HepG2 (cell line): ENCODE results near the gene EXOC6B. TPM values are rescaled to one million over a fixed set of nuclear protein-coding genes. Genes with fewer than 3 reads are reported as not detected.
"Not testable (repeated sequence)": the region's sequence is repeated elsewhere in the genome, so short reads cannot be mapped to it uniquely, and the experiment has no call there.

ENCODE experiments used
- ATAC-seq: fragments of 200-7000 bp; cut with Tn5 transposase; 3 replicates; pipeline ENCODE4 v1.9.1; 2020; ENCODE audit warnings: mild to moderate bottlenecking, moderate library complexity
- BruUV-seq: library from RNA; stranded (reverse); fragments of 400-500 nt; replicated peaks from 2 replicates; lab custom pipeline; 2021; lab: Mats Ljungman, UMichigan
- CTCF ChIA-PET: fragments of 300-600 bp; formaldehyde crosslinking; extraction: SDS; loops from one replicate; lab custom pipeline; 2021; ENCODE audit warnings: low total read pairs, inconsistent platforms, low intra/inter-chr PET ratio; lab: Yijun Ruan, JAX
- POLR2A ChIA-PET: fragments of 350-600 bp; sonication (Branson Sonifier 250); formaldehyde crosslinking; loops from one replicate; lab custom pipeline; 2020; ENCODE audit warnings: antibody characterized with exemption, inconsistent platforms; lab: Yijun Ruan, JAX
- DNase-seq: peaks from one replicate; pipeline ENCODE4 v3.0.0-alpha.2; 2015; ENCODE audit warnings: low spot score
- FAIRE-seq: peaks from 3 replicates; lab custom pipeline; 2011; peaks lifted over from hg19 to GRCh38; lab: Jason Lieb, UNC
- H2AFZ ChIP-seq: one replicate; pipeline ENCODE4 v1.6.1; 2011; ENCODE audit warnings: low read length, inconsistent platforms
- H3K27ac ChIP-seq: fragments of 300-600 bp; 3 replicates; pipeline ENCODE4 v1.8.0; 2011; ENCODE audit warnings: mixed run types, mild to moderate bottlenecking, mixed read lengths, low read length, inconsistent platforms; ENCODE audit not compliant: insufficient read depth; ENCODE audit errors: extremely low read length
- H3K27me3 ChIP-seq, 2 experiments: fragments of 200-600 bp in 1 of 2; 2 replicates in 1 of 2; 3 replicates in 1 of 2; pipeline versions ENCODE4 v1.6.0 to v1.8.0; 2011; ENCODE audit warnings: low read length in 2 of 2, mild to moderate bottlenecking in 2 of 2, moderate library complexity in 2 of 2, inconsistent platforms in 1 of 2; ENCODE audit not compliant: insufficient read depth in 2 of 2, control insufficient read depth in 1 of 2
- H3K36me3 ChIP-seq, 2 experiments: fragments of 200-600 bp in 1 of 2; replicated peaks in 1 of 2; 2 replicates in 1 of 2; 3 replicates in 1 of 2; pipeline versions ENCODE4 v1.5.1 to v1.8.0; 2011; ENCODE audit warnings: low read length in 2 of 2, inconsistent platforms in 1 of 2; ENCODE audit not compliant: insufficient read depth in 2 of 2, control insufficient read depth in 1 of 2
- H3K4me1 ChIP-seq: 2 replicates; pipeline ENCODE4 v1.5.1; 2012; ENCODE audit warnings: low read length, inconsistent platforms; ENCODE audit not compliant: insufficient read depth
- H3K4me2 ChIP-seq: 2 replicates; pipeline ENCODE4 v1.6.0; 2011; ENCODE audit warnings: low read depth, low read length, inconsistent platforms
- H3K4me3 ChIP-seq, 3 experiments: fragments of 200-600 bp in 1 of 3; sonication (generic), shearing (Covaris generic) in 1 of 3; replicated peaks in 1 of 3; 2 replicates each; pipeline ENCODE4 v1.5.1; 2011 to 2016; ENCODE audit warnings: low read length in 3 of 3, inconsistent platforms in 2 of 3, low read depth in 2 of 3, mild to moderate bottlenecking in 2 of 3, control low read depth in 1 of 3, mixed read lengths in 1 of 3; ENCODE audit not compliant: insufficient read depth in 1 of 3
- H3K79me2 ChIP-seq: one replicate; pipeline ENCODE4 v1.6.1; 2011; ENCODE audit warnings: low read length, inconsistent platforms; ENCODE audit not compliant: insufficient read depth
- H3K9ac ChIP-seq: 2 replicates; pipeline ENCODE4 v1.6.0; 2011; ENCODE audit warnings: mild to moderate bottlenecking, low read depth, low read length, inconsistent platforms; ENCODE audit not compliant: insufficient read depth
- H3K9me3 ChIP-seq: 2 replicates; pipeline ENCODE4 v1.5.1; 2012; ENCODE audit warnings: mild to moderate bottlenecking, low read length
- H4K20me1 ChIP-seq: 2 replicates; pipeline ENCODE4 v1.6.0; 2011; ENCODE audit warnings: inconsistent platforms, mild to moderate bottlenecking, low read length, moderate library complexity; ENCODE audit not compliant: insufficient read depth
- CEBPB ChIP-seq: IDR thresholded peaks from 2 replicates; pipeline ENCODE4 v1.6.1; 2011; ENCODE audit warnings: low read depth, low read length, improper control_type of control experiment, borderline replicate concordance
- PHF8 ChIP-seq: sonication (generic); formaldehyde crosslinking; IDR thresholded peaks from 2 replicates; pipeline ENCODE4 v1.5.0; 2020; ENCODE audit warnings: missing genetic modification reagents
- RFX1 ChIP-seq: fragments of 450-650 bp; IDR thresholded peaks from 2 replicates; pipeline ENCODE4 v1.6.1; 2017
- ZNF432 ChIP-seq: sonication (generic); formaldehyde crosslinking; IDR thresholded peaks from 2 replicates; pipeline ENCODE4 v1.5.0; 2020; ENCODE audit warnings: missing genetic modification reagents, mild to moderate bottlenecking, borderline replicate concordance
- WGBS: methylation state at CpG from one replicate; pipeline ENCODE4 v1.1.6; 2017; ENCODE audit warnings: low lambda C conversion rate; 5-methylcytosine and 5-hydroxymethylcytosine counted together
- in situ Hi-C: cut with HindIII; loops from 2 replicates; pipeline ENCODE4 v1.10.0; 2017; ENCODE audit warnings: low pct_unique_long_range_greater_than_20kb; ENCODE audit not compliant: extremely low pct_ligation_motif_present
- intact Hi-C: fragments of 100-400 bp; cut with micrococcal nuclease; formaldehyde crosslinking; loops from one replicate; pipeline ENCODE4 v1.10.0; 2022; ENCODE audit not compliant: unreplicated experiment
- polyA plus RNA-seq, 8 experiments: library from polyadenylated mRNA; depleted of rRNA in 3 of 8; stranded (reverse) in 7 of 8; unstranded in 1 of 8; fragments of >200 nt; fragmentation: Illumina TruSeq in 4 of 8; extraction: Trizol in 4 of 8; gene quantifications; 2 replicates each; pipeline versions ENCODE4 v1.2.1 to v1.2.3, GENCODE V29; 2011 to 2016; ENCODE audit warnings: low read depth in 4 of 8, missing spikeins in 1 of 8, mixed read lengths in 1 of 8; ENCODE audit not compliant: insufficient read depth in 1 of 8
- total RNA-seq, 5 experiments: library from RNA; depleted of rRNA; stranded (reverse); fragments of >200 nt; fragmentation: Illumina TruSeq; extraction: Trizol; gene quantifications; 2 replicates each; pipeline ENCODE4 v1.2.3, GENCODE V29; 2016; ENCODE audit warnings: low read depth in 1 of 5
- TF ChIP-seq, protein P1 (sequence below): sonication (generic); formaldehyde crosslinking; IDR thresholded peaks from 2 replicates; pipeline ENCODE4 v1.4.0; 2020; ENCODE audit warnings: mild to moderate bottlenecking, missing genetic modification reagents, borderline replicate concordance
- TF ChIP-seq, protein P2 (sequence below): sonication (generic); formaldehyde crosslinking; IDR thresholded peaks from 2 replicates; pipeline ENCODE4 v1.8.0; 2022; ENCODE audit warnings: mild to moderate bottlenecking, missing genetic modification reagents, moderate library complexity

EXOC6B gene
- total and polyA plus RNA-seq, 2 of the 13 experiments (the other 11 are each of a cell fraction or from before 2014, with no cell fraction given), result 9.1 to 15.9 TPM

DNA sequence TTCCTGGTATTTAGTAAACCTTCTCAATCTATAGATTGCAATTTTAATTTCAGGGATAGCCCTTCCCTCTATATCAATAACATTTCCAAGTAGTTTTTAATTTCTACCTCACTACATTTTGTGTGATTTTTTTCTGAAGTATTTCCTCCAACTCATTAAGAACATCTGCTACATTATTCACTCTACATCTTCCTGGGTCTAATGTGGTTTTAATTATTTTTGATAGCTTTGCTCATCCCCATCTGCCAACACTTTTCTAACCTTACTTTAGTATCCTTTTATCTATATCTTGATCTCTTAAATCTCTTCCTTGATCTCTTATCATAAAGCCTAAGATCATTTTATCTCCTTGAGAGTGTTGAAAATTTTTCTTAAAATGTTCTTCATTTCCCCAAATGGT is 399.8 kb downstream of the EXOC6B start (continued):
- TF ChIP-seq, protein P1, sequence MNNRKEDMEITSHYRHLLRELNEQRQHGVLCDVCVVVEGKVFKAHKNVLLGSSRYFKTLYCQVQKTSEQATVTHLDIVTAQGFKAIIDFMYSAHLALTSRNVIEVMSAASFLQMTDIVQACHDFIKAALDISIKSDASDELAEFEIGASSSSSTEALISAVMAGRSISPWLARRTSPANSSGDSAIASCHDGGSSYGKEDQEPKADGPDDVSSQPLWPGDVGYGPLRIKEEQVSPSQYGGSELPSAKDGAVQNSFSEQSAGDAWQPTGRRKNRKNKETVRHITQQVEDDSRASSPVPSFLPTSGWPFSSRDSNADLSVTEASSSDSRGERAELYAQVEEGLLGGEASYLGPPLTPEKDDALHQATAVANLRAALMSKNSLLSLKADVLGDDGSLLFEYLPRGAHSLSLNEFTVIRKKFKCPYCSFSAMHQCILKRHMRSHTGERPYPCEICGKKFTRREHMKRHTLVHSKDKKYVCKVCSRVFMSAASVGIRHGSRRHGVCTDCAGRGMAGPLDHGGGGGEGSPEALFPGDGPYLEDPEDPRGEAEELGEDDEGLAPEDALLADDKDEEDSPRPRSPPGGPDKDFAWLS (CRISPR knock-in tag), result no peak
- TF ChIP-seq, protein P2, sequence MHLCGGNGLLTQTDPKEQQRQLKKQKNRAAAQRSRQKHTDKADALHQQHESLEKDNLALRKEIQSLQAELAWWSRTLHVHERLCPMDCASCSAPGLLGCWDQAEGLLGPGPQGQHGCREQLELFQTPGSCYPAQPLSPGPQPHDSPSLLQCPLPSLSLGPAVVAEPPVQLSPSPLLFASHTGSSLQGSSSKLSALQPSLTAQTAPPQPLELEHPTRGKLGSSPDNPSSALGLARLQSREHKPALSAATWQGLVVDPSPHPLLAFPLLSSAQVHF (CRISPR knock-in tag), result no peak

DNA sequence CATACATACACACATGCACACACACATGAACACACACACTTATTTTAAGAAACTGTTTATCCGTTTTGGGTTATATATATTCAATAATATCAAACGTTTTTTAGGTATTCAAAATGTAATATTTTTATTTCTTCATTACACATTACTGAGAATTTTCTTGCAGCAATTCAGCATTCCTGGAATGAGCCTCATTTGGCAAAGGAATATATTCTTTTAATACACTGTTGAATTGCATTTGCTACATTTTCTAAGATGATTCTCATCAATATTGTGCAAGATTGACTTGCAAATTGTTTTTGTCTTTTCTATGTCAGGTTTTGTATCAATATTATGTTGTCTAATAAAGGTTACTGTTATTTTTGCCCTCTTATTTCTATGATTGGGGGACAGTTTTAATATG is 402.1 kb downstream of the EXOC6B start:
- no peaks in the 10 kb centered on the region for H4K20me1 ChIP-seq
- H2AFZ ChIP-seq, result no peak overlapping the region
- H3K4me3 ChIP-seq, result no peak overlapping the region
- no peaks in the 10 kb centered on the region for H3K27me3 ChIP-seq
- no peak overlapping the region for H3K4me2 ChIP-seq
- no peaks in the 10 kb centered on the region; a peak in 1 of 5 replicates for H3K36me3 ChIP-seq
- H3K79me2 ChIP-seq, result no peaks in the 10 kb centered on the region
- no peak for DNase-seq
- no TSS peak for BruUV-seq
- 53% methylated on average over 2 of the region's 2 CpGs for WGBS
- H3K4me1 ChIP-seq, result no peaks in the 10 kb centered on the region
- no peak for TF ChIP-seq RFX1
- TF ChIP-seq CEBPB, result peak; percentile 0; the same call in 1 of the 2 replicates
- no peak for TF ChIP-seq ZNF432 (CRISPR knock-in tag)
- no peak for TF ChIP-seq PHF8 (CRISPR knock-in tag)
- in situ Hi-C loops (no loop called here), intact Hi-C loops (no loop called here)
- ChIA-PET CTCF (no interaction called here), POLR2A (no interaction called here)
- FAIRE-seq, result no peak
- no peak overlapping the region for H3K9ac ChIP-seq
- ATAC-seq, result no peak
- H3K27ac ChIP-seq, result no peak overlapping the region
- no peaks in the 10 kb centered on the region for H3K9me3 ChIP-seq

DNA sequence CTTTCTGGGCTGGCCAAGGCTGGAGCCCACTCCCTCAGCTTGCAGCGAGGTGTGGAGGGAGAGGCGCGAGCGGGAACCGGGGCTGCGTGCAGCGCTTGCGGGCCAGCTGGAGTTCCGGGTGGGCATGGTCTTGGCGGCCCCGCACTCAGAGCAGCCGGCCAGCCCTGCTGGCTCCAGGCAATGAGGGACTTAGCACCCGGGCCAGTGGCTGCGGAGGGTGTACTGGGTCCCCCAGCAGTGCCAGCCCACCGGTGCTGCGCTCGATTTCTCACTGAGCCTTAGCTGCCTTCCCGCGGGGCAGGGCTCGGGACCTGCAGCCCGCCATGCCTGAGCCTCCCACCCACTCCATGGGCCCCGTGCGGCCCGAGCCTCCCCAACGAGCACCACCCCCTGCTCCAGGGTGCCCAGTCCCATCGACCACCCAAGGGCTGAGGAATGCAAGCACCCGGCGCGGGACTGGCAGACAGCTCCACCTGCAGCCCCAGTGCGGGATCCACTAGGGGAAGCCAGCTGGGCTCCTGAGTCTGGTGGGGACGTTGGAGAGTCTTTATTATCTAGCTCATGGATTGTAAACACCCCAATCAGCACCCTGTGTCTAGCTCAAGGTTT is 404.0 kb downstream of the EXOC6B start:
- POLR2A ChIA-PET, in situ Hi-C loops: not testable (repeated sequence)

More for the DNA sequence above, 404.0 kb downstream of the EXOC6B start:
- H3K9ac ChIP-seq, ATAC-seq, CTCF ChIA-PET, BruUV-seq, intact Hi-C loops, H3K27ac ChIP-seq, H3K9me3 ChIP-seq, H3K4me1 ChIP-seq, H2AFZ ChIP-seq, H3K27me3 ChIP-seq, DNase-seq, H3K4me2 ChIP-seq, H3K79me2 ChIP-seq, H4K20me1 ChIP-seq, FAIRE-seq, H3K36me3 ChIP-seq, H3K4me3 ChIP-seq: not testable (repeated sequence)
- 96% methylated on average over 13 of the region's 31 CpGs for WGBS
